H1 (cell line): ENCODE data around the gene PRKACA.

Source experiments
- EZH2 ChIP-seq: fragments of 200-600 bp; sonication (generic); IDR thresholded peaks from 2 replicates; pipeline ENCODE4 v1.7.1; 2012; ENCODE audit warnings: low read depth, mild to moderate bottlenecking, moderate library complexity, low read length, inconsistent platforms; ENCODE audit not compliant: severe bottlenecking
- GTF2F1 ChIP-seq: IDR thresholded peaks from 2 replicates; pipeline ENCODE4 v1.6.1; 2012; ENCODE audit warnings: low read depth, low read length, improper control_type of control experiment, borderline replicate concordance
- MAX ChIP-seq: IDR thresholded peaks from 2 replicates; pipeline ENCODE4 v1.6.1; 2012; ENCODE audit warnings: inconsistent platforms
- POLR2A ChIP-seq, 2 experiments: IDR thresholded peaks; 1 replicate in 1 of 2; 2 replicates in 1 of 2; pipeline ENCODE4 v1.6.1; 2011; ENCODE audit warnings: low read depth in 2 of 2, low read length in 2 of 2, mild to moderate bottlenecking in 2 of 2; ENCODE audit errors: control extremely low read depth in 1 of 2
- RFX5 ChIP-seq: IDR thresholded peaks from 2 replicates; pipeline ENCODE4 v1.6.1; 2011; ENCODE audit warnings: low read depth, low read length, improper control_type of control experiment, borderline replicate concordance
- TF ChIP-seq, protein P1 (sequence below): IDR thresholded peaks from 2 replicates; pipeline ENCODE4 v1.6.1; 2012; ENCODE audit warnings: low read length, inconsistent platforms
- TF ChIP-seq, protein P2 (sequence below), 3 experiments: IDR thresholded peaks; 1 replicate in 2 of 3; 2 replicates in 1 of 3; pipeline versions ENCODE4 v1.5.1 to v1.6.1; 2011; ENCODE audit warnings: low read length in 3 of 3, mild to moderate bottlenecking in 3 of 3, inconsistent platforms in 2 of 3, low read depth in 1 of 3, moderate library complexity in 1 of 3; ENCODE audit not compliant: insufficient read depth in 1 of 3; ENCODE audit errors: control extremely low read depth in 1 of 3
- TF ChIP-seq, protein P3 (sequence below): IDR thresholded peaks from 2 replicates; pipeline ENCODE4 v1.6.1; 2011; ENCODE audit warnings: low read length, improper control_type of control experiment

- TF ChIP-seq RFX5 (no peak), MAX (no peak), EZH2 (no peak), GTF2F1 (no peak), POLR2A (IDR thresholded peaks at IDR 0.05; ENCODE audit: control extremely low read depth in 1 of 2, low read depth in 2 of 2, low read length in 2 of 2) (no peak)
- TF ChIP-seq, protein P1, sequence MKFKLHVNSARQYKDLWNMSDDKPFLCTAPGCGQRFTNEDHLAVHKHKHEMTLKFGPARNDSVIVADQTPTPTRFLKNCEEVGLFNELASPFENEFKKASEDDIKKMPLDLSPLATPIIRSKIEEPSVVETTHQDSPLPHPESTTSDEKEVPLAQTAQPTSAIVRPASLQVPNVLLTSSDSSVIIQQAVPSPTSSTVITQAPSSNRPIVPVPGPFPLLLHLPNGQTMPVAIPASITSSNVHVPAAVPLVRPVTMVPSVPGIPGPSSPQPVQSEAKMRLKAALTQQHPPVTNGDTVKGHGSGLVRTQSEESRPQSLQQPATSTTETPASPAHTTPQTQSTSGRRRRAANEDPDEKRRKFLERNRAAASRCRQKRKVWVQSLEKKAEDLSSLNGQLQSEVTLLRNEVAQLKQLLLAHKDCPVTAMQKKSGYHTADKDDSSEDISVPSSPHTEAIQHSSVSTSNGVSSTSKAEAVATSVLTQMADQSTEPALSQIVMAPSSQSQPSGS: no peak
- TF ChIP-seq, protein P2, sequence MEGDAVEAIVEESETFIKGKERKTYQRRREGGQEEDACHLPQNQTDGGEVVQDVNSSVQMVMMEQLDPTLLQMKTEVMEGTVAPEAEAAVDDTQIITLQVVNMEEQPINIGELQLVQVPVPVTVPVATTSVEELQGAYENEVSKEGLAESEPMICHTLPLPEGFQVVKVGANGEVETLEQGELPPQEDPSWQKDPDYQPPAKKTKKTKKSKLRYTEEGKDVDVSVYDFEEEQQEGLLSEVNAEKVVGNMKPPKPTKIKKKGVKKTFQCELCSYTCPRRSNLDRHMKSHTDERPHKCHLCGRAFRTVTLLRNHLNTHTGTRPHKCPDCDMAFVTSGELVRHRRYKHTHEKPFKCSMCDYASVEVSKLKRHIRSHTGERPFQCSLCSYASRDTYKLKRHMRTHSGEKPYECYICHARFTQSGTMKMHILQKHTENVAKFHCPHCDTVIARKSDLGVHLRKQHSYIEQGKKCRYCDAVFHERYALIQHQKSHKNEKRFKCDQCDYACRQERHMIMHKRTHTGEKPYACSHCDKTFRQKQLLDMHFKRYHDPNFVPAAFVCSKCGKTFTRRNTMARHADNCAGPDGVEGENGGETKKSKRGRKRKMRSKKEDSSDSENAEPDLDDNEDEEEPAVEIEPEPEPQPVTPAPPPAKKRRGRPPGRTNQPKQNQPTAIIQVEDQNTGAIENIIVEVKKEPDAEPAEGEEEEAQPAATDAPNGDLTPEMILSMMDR (IDR thresholded peaks at IDR 0.05; ENCODE audit: control extremely low read depth in 1 of 3, insufficient read depth in 1 of 3, low read depth in 1 of 3, low read length in 3 of 3): no peak
- TF ChIP-seq, protein P3, sequence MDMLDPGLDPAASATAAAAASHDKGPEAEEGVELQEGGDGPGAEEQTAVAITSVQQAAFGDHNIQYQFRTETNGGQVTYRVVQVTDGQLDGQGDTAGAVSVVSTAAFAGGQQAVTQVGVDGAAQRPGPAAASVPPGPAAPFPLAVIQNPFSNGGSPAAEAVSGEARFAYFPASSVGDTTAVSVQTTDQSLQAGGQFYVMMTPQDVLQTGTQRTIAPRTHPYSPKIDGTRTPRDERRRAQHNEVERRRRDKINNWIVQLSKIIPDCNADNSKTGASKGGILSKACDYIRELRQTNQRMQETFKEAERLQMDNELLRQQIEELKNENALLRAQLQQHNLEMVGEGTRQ: no peak
Measured at GRCh38 chr19:14059652-14060155, 57.9 kb downstream of the PRKACA start.
